Thyroid gland (tissue), 4 donors: ENCODE data around the gene PTPRR. TPM values are rescaled to one million over a fixed set of nuclear protein-coding genes. Genes with fewer than 3 reads are reported as not detected.
A peak's percentile ranks its signal among the peaks of the same experiment; 100 is the strongest.

Experiments used
- DNase-seq, 2 donors: peaks; one replicate each; pipeline ENCODE4 v3.0.0-alpha.2; 2019
- H3K27ac ChIP-seq, 3 donors: fragments of 200-600 bp; sonication (generic); 1 replicate in 2 of 3; 2 replicates in 1 of 3; pipeline ENCODE4 v1.5.1; 2016 to 2019; ENCODE audit warnings: mild to moderate bottlenecking in 1 of 3, moderate library complexity in 1 of 3
- H3K27me3 ChIP-seq: fragments of 200-600 bp; sonication (generic); one replicate; pipeline ENCODE4 v1.5.1; 2019
- H3K36me3 ChIP-seq, 2 donors: fragments of 200-600 bp; sonication (generic); one replicate each; pipeline ENCODE4 v1.5.1; 2016 to 2019
- H3K4me1 ChIP-seq, 2 donors: fragments of 200-600 bp; sonication (generic); one replicate each; pipeline ENCODE4 v1.5.1; 2017 to 2019
- H3K4me3 ChIP-seq, 3 donors: fragments of 200-600 bp; sonication (generic); replicated peaks in 1 of 3; 1 replicate in 2 of 3; 2 replicates in 1 of 3; pipeline ENCODE4 v1.5.1; 2016; ENCODE audit warnings: mild to moderate bottlenecking in 1 of 3
- H3K9me3 ChIP-seq: fragments of 200-600 bp; sonication (generic); one replicate; pipeline ENCODE4 v1.5.1; 2017
- CTCF ChIP-seq, 6 experiments: fragments of 200-600 bp in 3 of 6; fragments of 450-650 bp in 3 of 6; sonication (generic) in 3 of 6; IDR thresholded peaks; one replicate each; pipeline ENCODE4 v1.5.1; 2016 to 2019; ENCODE audit warnings: antibody characterized with exemption in 6 of 6, mild to moderate bottlenecking in 2 of 6, inconsistent platforms in 1 of 6, moderate library complexity in 1 of 6
- POLR2A ChIP-seq, 2 donors: fragments of 450-650 bp; IDR thresholded peaks; one replicate each; pipeline ENCODE4 v1.6.1; 2017; ENCODE audit warnings: antibody characterized with exemption in 2 of 2, mild to moderate bottlenecking in 2 of 2, moderate library complexity in 1 of 2
- WGBS, 2 donors: methylation state at CpG; one replicate each; pipeline ENCODE4 v1.1.5; 2017; 5-methylcytosine and 5-hydroxymethylcytosine counted together
- intact Hi-C: fragments of 100-400 bp; cut with DNase I; formaldehyde crosslinking; loops from one replicate; pipeline ENCODE4 v1.15.1; 2023
- total RNA-seq, 4 donors: library from RNA; depleted of rRNA; stranded (reverse); fragments of >200 nt; gene quantifications; one replicate each; pipeline ENCODE4 v1.2.3, GENCODE V29; 2016

Gene PTPRR
- total RNA-seq, 4 donors from 2014 or later, result 0.39 to 0.94 (median 0.67) TPM; not detected in 1

DNA sequence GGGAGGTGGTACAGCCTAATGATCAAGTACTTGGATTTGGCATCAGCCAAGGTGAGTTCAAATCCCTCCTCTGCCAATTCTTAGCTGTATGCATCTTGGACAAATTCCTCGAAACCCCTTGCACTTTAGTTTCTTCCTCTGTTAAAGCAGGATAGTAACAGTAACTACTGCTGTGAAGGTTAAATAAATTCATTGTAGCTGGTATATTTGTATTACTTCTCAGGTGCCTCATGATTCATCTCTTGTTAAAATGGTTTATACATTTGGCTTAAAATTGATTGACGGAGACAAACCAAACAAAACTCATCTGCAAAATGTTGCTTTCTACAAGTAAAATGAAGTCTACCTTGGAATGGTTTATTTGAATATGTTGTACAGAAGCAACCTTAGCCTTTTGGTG lies 281.0 kb downstream of the PTPRR start:
- Histone ChIP-seq H3K4me3 (no peak overlapping the region), H3K9me3 (no peaks in the 10 kb centered on the region), H3K27ac (no peak overlapping the region), H3K4me1 (no peaks in the 10 kb centered on the region), H3K27me3 (no peaks in the 10 kb centered on the region), H3K36me3 (no peaks in the 10 kb centered on the region)
- WGBS, 2 donors, result 91 to 99% methylated on average over 2 of the region's 2 CpGs
- intact Hi-C loops, result no loop called here
- DNase-seq, result no peak
- no peak for TF ChIP-seq CTCF (IDR thresholded peaks at IDR 0.05)
- TF ChIP-seq POLR2A (IDR thresholded peaks at IDR 0.05), result no peak

GRCh38 chr12:70638639-70639360 lies 281.7 kb downstream of the PTPRR start:
- Histone ChIP-seq H3K9me3 (no peaks in the 10 kb centered on the region), H3K27me3 (no peaks in the 10 kb centered on the region), H3K4me3 (no peak overlapping the region), H3K4me1 (no peaks in the 10 kb centered on the region), H3K27ac (no peak overlapping the region), H3K36me3 (no peaks in the 10 kb centered on the region)
- 82 to 96% methylated on average over 1 of the region's 1 CpG for WGBS, 2 donors
- TF ChIP-seq CTCF (IDR thresholded peaks at IDR 0.05) (no peak), POLR2A (IDR thresholded peaks at IDR 0.05) (no peak)
- no peak for DNase-seq
- intact Hi-C loops, result no loop called here

DNA sequence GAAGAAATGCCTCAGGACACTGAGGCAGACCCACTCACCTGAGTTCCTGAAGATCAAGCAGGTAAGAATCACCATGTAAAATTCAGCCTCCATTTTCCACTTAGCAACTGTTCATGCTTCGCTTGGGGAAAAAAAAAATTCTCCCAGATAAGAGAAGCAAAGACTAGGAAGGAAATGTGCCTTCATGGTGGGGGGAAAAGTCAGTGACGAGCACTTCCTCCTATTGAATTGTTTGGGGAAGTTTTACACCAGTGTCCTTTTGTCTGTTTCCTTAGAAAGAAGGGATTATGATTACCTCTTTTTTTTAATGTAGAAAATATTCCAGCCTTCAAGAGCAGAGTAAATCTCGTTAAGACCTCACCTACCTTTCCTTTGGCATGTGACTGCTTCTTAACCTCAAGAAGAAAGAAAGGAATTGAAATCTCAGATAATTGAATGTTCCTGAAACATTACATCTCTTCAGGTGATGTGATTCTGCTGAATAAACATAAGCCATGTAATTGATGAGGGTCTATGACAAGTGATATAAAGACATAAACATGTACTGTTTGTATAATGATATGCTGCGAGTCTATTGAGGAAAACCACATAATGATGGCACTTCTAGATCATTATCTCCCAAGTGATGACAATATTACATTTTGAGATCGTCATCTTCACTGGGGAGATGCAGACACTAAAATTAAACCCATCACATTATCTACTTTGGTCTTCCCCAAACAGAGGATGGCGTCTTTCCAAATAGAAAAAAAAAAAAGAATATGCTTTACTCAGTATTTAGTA lies 283.0 kb downstream of the PTPRR start, which contains the start of gene PTPRB:
Gene PTPRB (minus strand): TSS at position 127 of the 783 bp plus-strand sequence. CDS start 34 bp downstream, at position 93.
- TF ChIP-seq CTCF (IDR thresholded peaks at IDR 0.05) (no peak), POLR2A (IDR thresholded peaks at IDR 0.05) (no peak)
- intact Hi-C loops, result no loop called here
- Histone ChIP-seq H3K27me3 (no peaks in the 10 kb centered on the region), H3K4me1 (no peaks in the 10 kb centered on the region), H3K9me3 (no peaks in the 10 kb centered on the region), H3K27ac (peak within 1 kb of the TSS; percentile 3 to 54 (median 48)), H3K36me3 (no peaks in the 10 kb centered on the region), H3K4me3 (peak within 1 kb of the TSS in 1 of 3 donors; percentile 5)
- 68 to 73% methylated on average over 6 of the region's 6 CpGs for WGBS, 2 donors
- no peak for DNase-seq

DNA sequence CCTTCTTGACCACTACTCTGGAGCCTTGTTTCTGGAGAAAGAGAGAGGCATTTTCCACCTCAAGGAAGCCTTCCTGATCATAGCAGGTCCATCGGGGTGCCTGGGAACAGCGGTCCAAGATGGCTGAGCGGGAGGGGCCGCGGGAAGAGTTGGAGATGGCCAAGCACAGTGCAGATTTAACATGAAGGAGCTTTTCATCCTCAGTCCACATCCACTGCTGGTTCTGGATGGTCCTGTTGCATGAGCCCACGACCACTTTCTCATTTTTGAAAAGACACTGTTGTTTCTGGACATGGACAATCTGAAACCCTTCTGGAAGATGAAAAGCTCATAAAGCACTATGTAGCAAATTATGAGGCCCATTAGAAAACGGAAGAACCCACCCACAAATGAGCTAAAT lies 284.8 kb downstream of the PTPRR start:
- H3K4me1 ChIP-seq, result no peaks in the 10 kb centered on the region
- H3K4me3 ChIP-seq, result no peak overlapping the region
- no peak for TF ChIP-seq CTCF (IDR thresholded peaks at IDR 0.05)
- intact Hi-C loops, result no loop called here
- no peak for DNase-seq
- H3K36me3 ChIP-seq, result no peaks in the 10 kb centered on the region
- H3K9me3 ChIP-seq, result no peaks in the 10 kb centered on the region
- H3K27ac ChIP-seq, result peak overlapping the region in 1 of 3 donors; percentile 54
- H3K27me3 ChIP-seq, result no peaks in the 10 kb centered on the region
- whole genome bisulfite sequencing, 2 donors, result 81 to 83% methylated on average over 7 of the region's 7 CpGs
